Choroid plexus epithelial cell (primary cell): ENCODE data around the gene OR52E8.

ENCODE experiments used
- DNase-seq: peaks from one replicate; pipeline ENCODE4 v3.0.0-alpha.2; 2010; ENCODE audit warnings: low read depth
- H3K4me3 ChIP-seq: 2 replicates; pipeline ENCODE4 v1.5.1; 2011; ENCODE audit warnings: low read depth, mild to moderate bottlenecking, control low read depth, low read length, moderate library complexity
- TF ChIP-seq, protein P1 (sequence below): conservative IDR thresholded peaks from 2 replicates; pipeline ENCODE4 v1.5.1; 2011; ENCODE audit warnings: low read depth, mild to moderate bottlenecking, control low read depth, inconsistent platforms, low read length, moderate library complexity

OR52E8 gene

DNA sequence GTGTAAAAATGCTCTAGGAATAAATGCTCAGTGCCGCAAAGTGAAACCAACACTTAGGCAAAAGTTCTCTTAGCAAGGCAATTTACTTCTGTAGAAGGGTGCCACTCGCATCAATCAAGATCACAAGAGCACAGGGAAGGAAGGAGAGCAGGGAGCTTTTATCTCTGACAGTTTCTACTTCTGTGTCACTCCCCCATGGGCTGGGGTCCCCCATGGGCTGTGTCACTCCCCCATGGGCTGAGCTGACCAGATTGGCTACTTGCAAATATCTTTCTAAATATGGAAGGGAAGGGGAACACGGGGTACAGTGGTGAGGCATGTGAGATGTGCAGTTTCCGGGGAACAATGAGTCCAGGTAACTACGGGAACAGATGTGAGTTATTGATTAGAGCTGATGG is 48.4 kb downstream of the OR52E8 start:
- TF ChIP-seq, protein P1, sequence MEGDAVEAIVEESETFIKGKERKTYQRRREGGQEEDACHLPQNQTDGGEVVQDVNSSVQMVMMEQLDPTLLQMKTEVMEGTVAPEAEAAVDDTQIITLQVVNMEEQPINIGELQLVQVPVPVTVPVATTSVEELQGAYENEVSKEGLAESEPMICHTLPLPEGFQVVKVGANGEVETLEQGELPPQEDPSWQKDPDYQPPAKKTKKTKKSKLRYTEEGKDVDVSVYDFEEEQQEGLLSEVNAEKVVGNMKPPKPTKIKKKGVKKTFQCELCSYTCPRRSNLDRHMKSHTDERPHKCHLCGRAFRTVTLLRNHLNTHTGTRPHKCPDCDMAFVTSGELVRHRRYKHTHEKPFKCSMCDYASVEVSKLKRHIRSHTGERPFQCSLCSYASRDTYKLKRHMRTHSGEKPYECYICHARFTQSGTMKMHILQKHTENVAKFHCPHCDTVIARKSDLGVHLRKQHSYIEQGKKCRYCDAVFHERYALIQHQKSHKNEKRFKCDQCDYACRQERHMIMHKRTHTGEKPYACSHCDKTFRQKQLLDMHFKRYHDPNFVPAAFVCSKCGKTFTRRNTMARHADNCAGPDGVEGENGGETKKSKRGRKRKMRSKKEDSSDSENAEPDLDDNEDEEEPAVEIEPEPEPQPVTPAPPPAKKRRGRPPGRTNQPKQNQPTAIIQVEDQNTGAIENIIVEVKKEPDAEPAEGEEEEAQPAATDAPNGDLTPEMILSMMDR: no peak
- peak overlapping the region; percentile 55 for H3K4me3 ChIP-seq
- peak; percentile 8 for DNase-seq

DNA sequence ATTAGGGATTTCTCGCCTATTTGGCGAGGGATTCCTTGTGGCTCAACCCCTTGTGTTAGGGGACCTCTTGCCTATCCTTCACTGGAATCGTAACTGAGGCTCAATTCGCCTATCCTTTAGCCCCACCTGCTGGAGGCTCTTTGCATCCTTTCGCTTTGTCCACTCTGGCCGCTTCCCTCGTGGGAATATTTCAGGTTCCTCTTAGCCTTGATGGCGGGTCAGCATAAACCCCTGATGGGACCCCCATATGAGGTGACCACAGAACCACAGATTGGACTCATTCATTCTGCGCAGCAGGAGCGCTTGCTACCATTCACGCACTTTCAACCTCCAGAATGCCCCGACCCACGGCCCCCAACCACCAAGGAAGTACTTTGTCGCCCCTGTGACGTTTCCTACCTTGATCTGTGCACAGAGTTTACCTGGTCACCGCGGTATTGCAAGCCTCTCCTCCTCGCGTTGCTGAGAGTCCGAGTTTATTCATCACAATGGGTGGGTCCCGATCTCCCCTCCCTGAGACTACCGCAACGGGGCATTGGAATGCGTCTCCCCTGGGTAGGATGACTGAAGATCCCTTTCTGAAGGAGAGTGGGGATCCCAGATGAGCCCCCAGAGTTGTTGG is 48.9 kb downstream of the OR52E8 start, which contains the start of gene OR52N2:
Gene OR52N2, plus strand, starts transcription at position 425 of the 622 bp plus-strand sequence. CDS start 11,412 bp downstream, outside the sequence.
- TF ChIP-seq, protein P1: peak; percentile 95
- DNase-seq: peak; percentile 81
- H3K4me3 ChIP-seq: peak within 1 kb of the TSS; percentile 55

DNA sequence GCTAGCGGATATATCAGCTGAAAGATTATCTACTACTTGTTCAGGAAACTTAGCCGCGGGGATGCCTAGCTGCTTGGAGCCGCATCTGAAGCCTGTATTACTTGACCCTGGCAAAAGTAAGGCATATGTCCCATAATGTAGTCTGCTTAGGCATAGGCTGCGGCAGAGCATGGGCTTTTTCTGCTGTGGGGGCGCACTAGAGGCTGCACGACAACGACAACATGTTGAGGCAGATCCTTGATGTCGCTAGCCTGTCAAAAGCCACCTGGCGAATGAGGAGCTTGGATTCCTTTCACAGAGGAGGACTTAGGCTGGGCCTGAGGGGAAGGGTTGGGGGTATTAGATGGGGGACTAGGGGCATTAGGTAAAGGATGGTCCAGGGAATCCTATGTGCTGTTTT is 49.9 kb downstream of the OR52E8 start:
- TF ChIP-seq, protein P1: no peak
- H3K4me3 ChIP-seq: no peak overlapping the region
- no peak for DNase-seq
